Coronary artery (tissue), 2 donors: ENCODE results near the gene AMBN.

Experiments
- DNase-seq: peaks from one replicate; pipeline ENCODE4 v3.0.0-alpha.2; 2017; ENCODE audit warnings: low spot score
- H3K27ac ChIP-seq, 2 donors: fragments of 200-600 bp; sonication (generic); one replicate each; pipeline ENCODE4 v1.5.1; 2016 to 2019
- H3K4me3 ChIP-seq: fragments of 200-600 bp; sonication (generic); 2 replicates; pipeline ENCODE4 v1.5.1; 2016; ENCODE audit warnings: mild to moderate bottlenecking, moderate library complexity
- CTCF ChIP-seq: fragments of 200-600 bp; sonication (generic); IDR thresholded peaks from one replicate; pipeline ENCODE4 v1.5.1; 2019; ENCODE audit warnings: antibody characterized with exemption

The AMBN gene

GRCh38 chr4:70589785-70590184 is 2.3 kb upstream of the AMBN start:
- no peak overlapping the region for H3K4me3 ChIP-seq
- no peak for DNase-seq
- no peak for TF ChIP-seq CTCF
- no peak overlapping the region for H3K27ac ChIP-seq

GRCh38 chr4:70594196-70594595 is 2.1 kb downstream of the AMBN start:
- DNase-seq, result no peak
- TF ChIP-seq CTCF, result no peak
- H3K27ac ChIP-seq, result no peak overlapping the region
- no peak overlapping the region for H3K4me3 ChIP-seq

- DNase-seq, result no peak
- no peak for TF ChIP-seq CTCF
Observed at GRCh38 chr4:70600305-70600704, 8.2 kb downstream of the AMBN start.

GRCh38 chr4:70600977-70601376 is 8.9 kb downstream of the AMBN start:
- no peak for DNase-seq
- no peak for TF ChIP-seq CTCF
- H3K27ac ChIP-seq, result no peak overlapping the region
- H3K4me3 ChIP-seq, result no peak overlapping the region

More at GRCh38 chr4:70600305-70600704, 8.2 kb downstream of the AMBN start:
- Histone ChIP-seq H3K4me3 (no peak overlapping the region), H3K27ac (no peak overlapping the region)

- TF ChIP-seq CTCF, result peak; percentile 26
- Histone ChIP-seq H3K27ac (no peak overlapping the region), H3K4me3 (no peak overlapping the region)
- no peak for DNase-seq
Observed at GRCh38 chr4:70601422-70602039, 9.5 kb downstream of the AMBN start.

GRCh38 chr4:70603856-70604255 is 11.8 kb downstream of the AMBN start:
- H3K27ac ChIP-seq, result no peak overlapping the region
- DNase-seq, result no peak
- H3K4me3 ChIP-seq, result no peak overlapping the region
- TF ChIP-seq CTCF, result no peak

- no peak for TF ChIP-seq CTCF
- Histone ChIP-seq H3K27ac (no peak overlapping the region), H3K4me3 (no peak overlapping the region)
- no peak for DNase-seq
Observed at GRCh38 chr4:70606459-70606858, 14.4 kb downstream of the AMBN start.
